Stimulated activated CD8-positive, alpha-beta memory T cell treated with anti-CD3 and anti-CD28 coated beads, Interleukin-4, amount 100 ng/mL, for 48 hours (primary cell): ENCODE measurements around the gene OCA2.
A peak's percentile ranks its signal among the peaks of the same experiment; 100 is the strongest.
"Not testable (repeated sequence)": the region's sequence is repeated elsewhere in the genome, so short reads cannot be mapped to it uniquely, and the experiment has no call there.

ENCODE experiments used
- DNase-seq: peaks from one replicate; pipeline ENCODE4 v3.0.0-alpha.2; 2020

The OCA2 gene

GRCh38 chr15:28020644-28021043 lies 78.5 kb downstream of the OCA2 start:
- no peak for DNase-seq

DNA sequence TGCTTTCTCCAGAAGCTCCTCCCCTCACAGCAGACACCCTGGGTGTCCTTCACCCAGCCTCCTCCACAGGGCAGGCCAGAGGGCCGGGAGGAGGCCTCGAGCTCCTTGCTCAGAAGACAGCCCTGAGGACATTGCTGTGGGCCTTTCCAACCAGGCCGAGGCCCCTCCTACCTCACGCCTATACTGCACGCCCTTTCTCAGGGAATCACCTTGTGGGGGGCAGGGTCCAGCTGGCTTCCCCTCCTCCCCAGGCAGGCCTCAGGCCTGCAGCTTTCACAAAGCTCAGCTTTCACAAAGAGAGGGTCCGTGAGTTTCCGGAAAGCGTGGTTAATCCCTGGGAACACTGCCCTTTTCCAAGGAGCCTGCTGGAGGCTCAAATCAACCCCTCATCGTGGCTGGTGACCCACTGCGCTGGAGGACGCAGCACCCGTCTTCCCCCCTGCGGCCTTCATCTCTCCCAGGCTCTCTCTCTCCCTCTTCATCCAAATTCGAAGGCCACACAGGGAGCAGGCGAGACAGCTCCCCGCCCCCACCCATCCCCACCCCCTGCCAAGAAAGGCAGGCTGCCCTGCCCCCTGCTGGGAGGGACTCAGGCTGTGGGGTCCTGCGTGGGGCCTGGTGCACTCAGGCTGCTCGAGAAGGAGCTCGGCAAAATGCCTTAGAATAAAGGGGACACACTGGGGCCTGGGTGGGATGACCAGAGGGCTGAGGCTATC lies 79.4 kb downstream of the OCA2 start:
- DNase-seq, result no peak

DNA sequence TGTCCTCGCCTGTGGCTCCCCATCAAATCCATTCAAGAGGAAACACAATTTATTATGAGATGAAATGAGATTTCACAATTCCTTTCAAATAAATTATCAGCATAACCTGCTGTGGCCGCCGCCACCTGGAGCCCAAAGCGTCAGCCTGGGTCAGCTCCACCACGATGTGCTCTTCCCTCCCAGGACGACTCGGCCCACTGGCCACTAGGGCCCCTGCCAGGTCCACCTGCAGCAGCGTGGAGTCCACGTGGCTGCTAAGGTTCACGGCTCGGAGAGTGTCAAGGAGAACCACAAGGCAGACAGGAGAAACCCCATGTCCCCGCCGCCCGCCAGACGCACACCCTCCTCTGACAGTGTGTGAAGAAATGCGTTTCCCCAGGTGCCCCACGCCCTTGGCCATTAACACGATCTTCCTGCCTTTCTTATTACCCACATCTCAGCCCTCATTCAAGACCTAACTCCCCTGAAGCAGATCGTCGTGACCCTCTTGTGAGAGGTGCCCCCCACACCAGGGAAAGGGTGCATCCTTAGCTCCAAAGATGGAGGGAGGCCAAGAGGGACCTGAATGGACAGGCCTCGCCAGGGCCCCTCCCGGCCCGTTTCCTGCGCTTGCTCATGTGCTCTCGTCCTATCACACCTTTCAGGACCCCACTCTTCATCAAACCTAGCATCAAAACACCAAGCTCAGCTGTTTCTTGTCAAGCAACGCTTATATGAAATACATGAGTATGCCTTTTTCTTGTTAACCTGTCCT lies 80.6 kb downstream of the OCA2 start:
- DNase-seq, result no peak

GRCh38 chr15:28017423-28017924 lies 81.6 kb downstream of the OCA2 start:
- no peak for DNase-seq

- no peak for DNase-seq
These were observed 83.3 kb downstream of the OCA2 start for GRCh38 chr15:28015855-28016254.

DNA sequence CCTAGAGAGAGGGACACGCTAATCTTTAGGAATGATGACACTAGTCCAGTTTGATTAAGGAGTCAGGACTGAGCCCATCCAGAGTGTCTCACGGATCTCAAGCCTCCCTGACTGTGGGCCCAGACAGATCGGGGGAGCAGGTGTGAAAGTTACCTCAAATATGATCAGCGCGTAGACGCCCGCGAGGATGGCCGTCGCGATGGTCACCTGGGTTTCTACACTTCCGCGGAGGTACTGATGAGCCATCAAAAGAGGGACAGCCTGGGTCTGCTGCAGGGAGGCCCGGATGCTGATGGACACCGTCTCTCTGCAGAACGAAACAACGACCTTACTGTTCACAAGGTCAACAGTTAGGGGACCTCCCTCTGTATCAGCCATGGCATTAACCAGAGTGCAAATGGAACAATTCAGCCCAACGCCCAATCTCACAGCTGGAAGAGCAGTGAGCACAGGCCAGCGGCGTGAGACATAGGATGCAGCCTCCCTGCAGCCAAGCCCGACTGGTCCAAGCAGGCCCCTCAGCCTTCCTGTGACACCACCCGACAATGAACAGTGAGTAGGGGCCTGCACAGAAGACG lies 84.4 kb downstream of the OCA2 start:
- no peak for DNase-seq

DNA sequence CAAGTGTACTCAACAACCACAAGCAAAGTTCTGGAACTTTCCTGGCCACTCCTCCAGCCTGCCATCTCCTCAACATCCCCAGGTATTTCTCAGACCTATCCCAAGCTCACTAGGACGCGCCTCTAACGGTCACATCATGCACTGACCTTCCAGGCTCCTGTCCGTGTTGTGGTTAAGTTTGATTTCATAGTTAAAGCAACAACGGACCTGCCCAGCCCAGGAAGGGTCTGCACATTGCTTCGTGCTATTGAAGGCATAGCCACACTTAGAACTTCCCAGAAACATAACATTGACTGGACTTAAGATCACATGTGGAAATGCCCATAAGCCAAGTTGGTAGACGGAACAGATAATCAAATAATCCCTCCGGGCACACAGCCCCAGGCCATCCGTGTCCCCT lies 85.1 kb downstream of the OCA2 start:
- no peak for DNase-seq

DNA sequence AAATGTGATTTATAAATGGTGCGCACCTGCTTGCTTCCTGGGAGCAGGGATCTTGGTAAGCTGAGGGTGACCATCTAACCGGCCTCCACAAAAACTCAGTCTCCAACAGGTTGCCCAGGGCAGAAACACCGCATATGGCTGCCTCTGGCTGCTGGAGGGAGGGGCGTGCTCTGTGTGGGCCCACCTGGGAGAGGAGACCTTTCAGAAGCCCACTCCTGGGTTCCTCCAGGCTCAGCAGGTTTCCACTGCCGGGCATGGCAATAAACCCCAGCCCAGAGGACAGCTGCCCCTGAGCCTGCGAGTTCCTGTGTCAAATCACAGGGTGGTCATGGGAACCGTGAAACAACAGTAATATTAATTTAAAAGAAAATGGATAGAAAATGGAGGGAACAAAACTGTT lies 85.6 kb downstream of the OCA2 start:
- DNase-seq, result no peak

GRCh38 chr15:28012231-28012630 lies 86.9 kb downstream of the OCA2 start:
- no peak for DNase-seq

DNA sequence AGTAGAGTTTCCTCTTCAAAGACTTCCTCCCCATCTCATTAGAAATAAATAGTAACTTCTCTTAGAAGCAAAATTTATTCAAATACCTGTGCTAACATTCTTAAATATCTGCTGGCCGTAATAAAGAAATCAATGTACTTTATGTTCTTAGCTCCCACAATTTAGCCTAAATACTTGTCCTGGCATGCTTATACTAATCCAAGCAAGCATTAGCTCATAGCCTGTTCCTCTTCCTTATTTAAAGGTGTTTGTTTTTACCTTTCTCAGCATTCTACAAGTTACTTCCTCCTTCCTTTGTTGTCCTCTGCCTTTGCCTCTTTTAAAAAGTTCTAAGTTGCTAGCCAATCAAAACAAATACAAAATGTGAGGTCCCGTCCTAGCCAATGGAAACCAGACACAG lies 90.9 kb downstream of the OCA2 start:
- DNase-seq, result not testable (repeated sequence)

DNA sequence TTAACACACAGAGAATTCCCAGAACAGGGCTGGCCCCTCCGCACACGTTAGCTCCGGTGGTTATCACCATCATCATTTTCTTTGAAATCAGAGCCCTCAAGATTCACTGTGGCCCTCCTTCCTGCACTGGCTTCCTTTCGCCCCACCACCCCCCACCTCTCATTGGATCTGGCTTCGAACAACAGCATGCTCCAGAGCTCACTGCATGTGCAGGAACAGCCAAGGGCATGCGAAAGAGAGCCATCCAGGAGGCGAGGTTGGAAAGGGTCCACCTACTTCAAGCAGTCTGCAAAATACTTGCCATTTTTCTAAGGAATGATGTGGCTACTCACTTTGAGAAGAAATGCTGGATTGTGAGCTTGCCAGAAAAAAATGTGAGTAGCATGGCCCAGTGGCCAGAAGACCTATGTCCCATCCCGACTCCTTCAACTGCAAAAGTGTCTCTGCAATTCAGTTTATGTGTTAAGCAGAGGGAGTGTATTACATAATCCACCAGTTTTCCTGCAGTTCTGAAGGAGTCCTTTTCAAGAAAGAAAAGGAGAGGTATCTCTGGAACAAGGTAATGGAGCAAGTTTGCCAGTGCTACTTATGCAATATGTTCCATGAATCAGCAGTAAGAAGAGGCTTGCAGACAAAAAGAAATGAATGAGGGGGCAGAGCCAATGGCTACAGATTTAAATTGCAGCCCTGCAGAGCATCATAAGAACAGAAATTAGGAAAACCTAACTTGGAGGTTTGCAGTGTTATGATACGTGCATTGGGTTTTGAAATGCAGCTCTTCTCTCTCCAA lies 92.8 kb downstream of the OCA2 start:
- DNase-seq, result peak; percentile 8

GRCh38 chr15:28005004-28005527 lies 94.0 kb downstream of the OCA2 start:
- peak; percentile 14 for DNase-seq

- DNase-seq, result peak; percentile 10
These were observed 94.7 kb downstream of the OCA2 start for GRCh38 chr15:28004143-28005003.

- DNase-seq, result peak; percentile 10
These were observed 95.6 kb downstream of the OCA2 start for GRCh38 chr15:28003302-28004037.

GRCh38 chr15:28002867-28003266 lies 96.2 kb downstream of the OCA2 start:
- DNase-seq, result no peak

GRCh38 chr15:28002136-28002861 lies 96.8 kb downstream of the OCA2 start:
- DNase-seq, result no peak

- DNase-seq, result no peak
These were observed 97.5 kb downstream of the OCA2 start for GRCh38 chr15:28001641-28002040.

DNA sequence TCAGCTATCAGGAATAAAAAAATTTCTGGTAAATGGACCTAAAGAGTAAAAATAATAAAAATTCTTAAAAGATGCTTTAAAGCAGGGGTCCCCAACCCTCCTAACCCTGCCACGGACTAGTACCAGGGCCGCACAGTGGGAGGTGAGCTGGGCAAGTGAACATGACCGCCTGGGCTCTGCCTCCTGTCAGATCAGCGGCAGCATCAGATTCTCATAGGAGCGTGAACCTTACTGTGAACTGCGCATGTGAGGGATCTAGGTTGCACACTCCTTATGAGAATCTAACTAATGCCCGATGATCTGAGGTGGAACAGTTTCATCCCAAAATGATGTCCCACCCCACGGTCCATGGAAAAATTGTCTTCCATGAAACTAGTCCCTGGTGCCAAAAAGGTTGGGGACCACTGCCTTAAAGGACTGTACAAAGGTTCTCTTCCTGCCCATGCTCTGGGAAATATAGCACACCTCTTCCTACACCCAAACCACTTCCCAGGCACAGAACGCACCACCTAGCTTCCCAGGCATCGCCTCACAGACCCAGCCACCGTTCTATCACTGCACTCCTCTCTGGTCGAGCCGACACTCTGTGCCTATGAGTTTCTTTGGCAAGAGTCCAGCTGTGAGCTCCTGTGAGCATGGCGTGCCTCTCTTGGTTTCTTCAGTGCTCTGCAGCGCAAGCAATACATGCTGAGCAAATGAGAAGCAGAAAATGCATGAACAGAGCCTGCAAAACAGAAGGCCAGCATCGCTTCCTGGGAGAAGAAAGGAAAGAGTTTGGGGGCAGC lies 104.9 kb downstream of the OCA2 start:
- no peak for DNase-seq

GRCh38 chr15:27993544-27993943 lies 105.6 kb downstream of the OCA2 start:
- DNase-seq, result no peak
